A673 (cell line): ENCODE measurements around the gene GET3.

ENCODE experiments used
- CTCF ChIP-seq: fragments of 300-800, 200-600 bp; sonication (generic); conservative IDR thresholded peaks from 2 replicates; pipeline ENCODE4 v1.5.1; 2017; ENCODE audit warnings: low read depth, mild to moderate bottlenecking, antibody characterized with exemption, low read length, moderate library complexity, mixed read lengths
- EZH2 ChIP-seq: fragments of 200-600 bp; sonication (generic); IDR thresholded peaks from 2 replicates; pipeline ENCODE4 v1.6.1; 2017; ENCODE audit warnings: borderline replicate concordance, low read depth, mild to moderate bottlenecking, mixed read lengths, antibody characterized with exemption, low read length; ENCODE audit not compliant: poor library complexity, severe bottlenecking

DNA sequence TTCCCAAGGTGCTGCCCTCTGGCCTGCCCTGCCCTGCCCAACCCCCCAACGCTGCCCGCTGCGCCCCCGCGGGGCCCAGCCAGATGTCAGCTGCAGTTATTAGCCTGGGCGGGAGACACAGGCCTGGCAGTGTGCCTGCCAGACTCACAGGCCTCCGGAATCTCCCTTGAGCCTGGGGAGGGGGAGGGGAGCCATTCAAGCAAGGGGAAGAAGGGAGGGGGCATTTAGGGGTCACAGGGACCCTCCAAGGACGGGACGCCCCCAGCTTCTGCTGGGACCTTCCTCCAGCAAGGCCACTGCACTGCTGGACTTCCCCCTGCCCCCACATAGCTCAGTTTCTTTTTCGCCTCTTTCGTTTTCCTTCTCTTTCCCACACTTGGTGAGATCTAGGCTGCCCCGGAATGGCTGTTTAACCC is 51.4 kb downstream of the GET3 start:
- no peak for TF ChIP-seq CTCF
- TF ChIP-seq EZH2 = no peak
